Right renal cortex interstitium (tissue), 3 donors: ENCODE measurements around the gene ANP32B. TPM values are rescaled to one million over a fixed set of nuclear protein-coding genes. Genes with fewer than 3 reads are reported as not detected.
"Not testable (repeated sequence)": the region's sequence is repeated elsewhere in the genome, so short reads cannot be mapped to it uniquely, and the experiment has no call there.

Experiments used
- DNase-seq, 3 donors: peaks; one replicate each; pipeline ENCODE4 v3.0.0-alpha.2; 2013; ENCODE audit warnings: low read depth in 3 of 3, low spot score in 2 of 3
- polyA plus RNA-seq, 3 donors: library from polyadenylated mRNA; unstranded; fragments of 120-200 nt; gene quantifications; one replicate each; pipeline ENCODE4 v1.2.1, GENCODE V29; 2013; ENCODE audit not compliant: insufficient read length in 3 of 3

ANP32B gene
- polyA plus RNA-seq, 3 donors = 255 to 309 (median 268) TPM

- DNase-seq = no peak
Measured at GRCh38 chr9:97962575-97962974, 20.6 kb upstream of the ANP32B start.

- no peak for DNase-seq
Measured at GRCh38 chr9:97963232-97963631, 19.9 kb upstream of the ANP32B start.

GRCh38 chr9:97964901-97965300 lies 18.2 kb upstream of the ANP32B start:
- no peak for DNase-seq

- no peak for DNase-seq
Measured at GRCh38 chr9:97966493-97966892, 16.6 kb upstream of the ANP32B start.

- DNase-seq = no peak
Measured at GRCh38 chr9:97969014-97969413, 14.1 kb upstream of the ANP32B start.

GRCh38 chr9:97970165-97970564 lies 13.0 kb upstream of the ANP32B start:
- no peak for DNase-seq

GRCh38 chr9:97972753-97973152 lies 10.4 kb upstream of the ANP32B start:
- no peak for DNase-seq

- no peak for DNase-seq
Measured at GRCh38 chr9:97975376-97975775, 7.8 kb upstream of the ANP32B start.

GRCh38 chr9:97976633-97977032 lies 6.5 kb upstream of the ANP32B start:
- not testable (repeated sequence) for DNase-seq

GRCh38 chr9:97978371-97979130 lies 4.6 kb upstream of the ANP32B start:
- DNase-seq = no peak

- DNase-seq = no peak
Measured at GRCh38 chr9:97979788-97980478, 3.2 kb upstream of the ANP32B start.

GRCh38 chr9:97980479-97980803 lies 2.7 kb upstream of the ANP32B start:
- DNase-seq = no peak

- no peak for DNase-seq
Measured at GRCh38 chr9:97980918-97981845, 2.0 kb upstream of the ANP32B start.

- DNase-seq = peak in 2 of 3 donors; percentile 10 to 24
Measured at GRCh38 chr9:97981846-97982682, 1.1 kb upstream of the ANP32B start.

- DNase-seq = peak in 2 of 3 donors; percentile 51 to 58
Measured at GRCh38 chr9:97983589-97984187, 547 bp downstream of the ANP32B start.

GRCh38 chr9:97984188-97985057 lies 1.3 kb downstream of the ANP32B start:
- DNase-seq = peak in 2 of 3 donors; percentile 47 to 52

- DNase-seq = peak in 1 of 3 donors; percentile 13
Measured at GRCh38 chr9:97985058-97985861, 2.1 kb downstream of the ANP32B start.

- no peak for DNase-seq
Measured at GRCh38 chr9:97987487-97987886, 4.3 kb downstream of the ANP32B start.
